ENCODE results near the gene ACKR3.

ACKR3 gene

GRCh38 chr2:236541008-236541562, 28.5 kb upstream of the ACKR3 start:
- peaks cover 56% of the 10 kb centered on the region for H3K36me3 Mint-ChIP-seq (ENCODE audit: low read depth)
- no peak overlapping the region for H3K27ac Mint-ChIP-seq
- no peak for DNase-seq (ENCODE audit: low spot score)
- H3K27me3 Mint-ChIP-seq (ENCODE audit: low read depth): no peaks in the 10 kb centered on the region
- H3K9me3 Mint-ChIP-seq: peaks cover 8% of the 10 kb centered on the region
- no peak overlapping the region for H3K4me3 Mint-ChIP-seq
- peaks cover 80% of the 10 kb centered on the region for H3K4me1 Mint-ChIP-seq (ENCODE audit: low read depth)

- peaks cover 85% of the 10 kb centered on the region for H3K4me1 Mint-ChIP-seq (ENCODE audit: low read depth)
- DNase-seq (ENCODE audit: low spot score): no peak
- peak overlapping the region; percentile 46 for H3K27ac Mint-ChIP-seq
- peaks cover 16% of the 10 kb centered on the region for H3K9me3 Mint-ChIP-seq
- peak overlapping the region; percentile 56 for H3K4me3 Mint-ChIP-seq
- H3K36me3 Mint-ChIP-seq (ENCODE audit: low read depth): peaks cover 65% of the 10 kb centered on the region
- H3K27me3 Mint-ChIP-seq (ENCODE audit: low read depth): no peaks in the 10 kb centered on the region
These were observed 25.3 kb upstream of the ACKR3 start for GRCh38 chr2:236544362-236544761.

- H3K9me3 Mint-ChIP-seq: peaks cover 10% of the 10 kb centered on the region
- DNase-seq (ENCODE audit: low spot score): no peak
- H3K36me3 Mint-ChIP-seq (ENCODE audit: low read depth): peaks cover 64% of the 10 kb centered on the region
- peaks cover 85% of the 10 kb centered on the region for H3K4me1 Mint-ChIP-seq (ENCODE audit: low read depth)
- peak overlapping the region; percentile 90 for H3K27ac Mint-ChIP-seq
- H3K4me3 Mint-ChIP-seq: peak overlapping the region; percentile 71
- H3K27me3 Mint-ChIP-seq (ENCODE audit: low read depth): no peaks in the 10 kb centered on the region
These were observed 24.4 kb upstream of the ACKR3 start for GRCh38 chr2:236545248-236545658.

GRCh38 chr2:236545814-236546480, 23.7 kb upstream of the ACKR3 start:
- Mint-ChIP-seq H3K4me3 (peak overlapping the region; percentile 71), H3K36me3 (ENCODE audit: low read depth) (peaks cover 63% of the 10 kb centered on the region), H3K4me1 (ENCODE audit: low read depth) (peaks cover 84% of the 10 kb centered on the region), H3K27me3 (ENCODE audit: low read depth) (no peaks in the 10 kb centered on the region), H3K9me3 (peaks cover 8% of the 10 kb centered on the region), H3K27ac (peak overlapping the region; percentile 90)
- DNase-seq (ENCODE audit: low spot score): peak; percentile 13

- peaks cover 59% of the 10 kb centered on the region for H3K36me3 Mint-ChIP-seq (ENCODE audit: low read depth)
- DNase-seq (ENCODE audit: low spot score): peak; percentile 37
- H3K27ac Mint-ChIP-seq: peak overlapping the region; percentile 90
- H3K4me3 Mint-ChIP-seq: peak overlapping the region; percentile 71
- H3K9me3 Mint-ChIP-seq: peaks cover 8% of the 10 kb centered on the region
- H3K27me3 Mint-ChIP-seq (ENCODE audit: low read depth): no peaks in the 10 kb centered on the region
- peaks cover 85% of the 10 kb centered on the region for H3K4me1 Mint-ChIP-seq (ENCODE audit: low read depth)
These were observed 23.0 kb upstream of the ACKR3 start for GRCh38 chr2:236546561-236547002.

- Mint-ChIP-seq H3K36me3 (ENCODE audit: low read depth) (peaks cover 58% of the 10 kb centered on the region), H3K4me1 (ENCODE audit: low read depth) (peaks cover 84% of the 10 kb centered on the region), H3K9me3 (peaks cover 16% of the 10 kb centered on the region), H3K27ac (peak overlapping the region; percentile 90), H3K4me3 (peak overlapping the region; percentile 71), H3K27me3 (ENCODE audit: low read depth) (no peaks in the 10 kb centered on the region)
- no peak for DNase-seq (ENCODE audit: low spot score)
These were observed 21.9 kb upstream of the ACKR3 start for GRCh38 chr2:236547725-236548124.

GRCh38 chr2:236548179-236548921, 21.3 kb upstream of the ACKR3 start:
- Mint-ChIP-seq H3K9me3 (peaks cover 19% of the 10 kb centered on the region), H3K36me3 (ENCODE audit: low read depth) (peaks cover 58% of the 10 kb centered on the region), H3K27ac (peak overlapping the region; percentile 90), H3K4me3 (peak overlapping the region; percentile 71), H3K27me3 (ENCODE audit: low read depth) (no peaks in the 10 kb centered on the region), H3K4me1 (ENCODE audit: low read depth) (peaks cover 78% of the 10 kb centered on the region)
- DNase-seq (ENCODE audit: low spot score): no peak

- Mint-ChIP-seq H3K27me3 (ENCODE audit: low read depth) (no peaks in the 10 kb centered on the region), H3K36me3 (ENCODE audit: low read depth) (peaks cover 59% of the 10 kb centered on the region), H3K4me1 (ENCODE audit: low read depth) (peaks cover 79% of the 10 kb centered on the region), H3K4me3 (peak overlapping the region; percentile 45), H3K27ac (peak overlapping the region; percentile 36), H3K9me3 (peaks cover 24% of the 10 kb centered on the region)
- DNase-seq (ENCODE audit: low spot score): no peak
These were observed 20.5 kb upstream of the ACKR3 start for GRCh38 chr2:236549165-236549564.

GRCh38 chr2:236550290-236550689, 19.3 kb upstream of the ACKR3 start:
- Mint-ChIP-seq H3K27ac (no peak overlapping the region), H3K9me3 (peaks cover 35% of the 10 kb centered on the region), H3K4me3 (no peak overlapping the region), H3K27me3 (ENCODE audit: low read depth) (no peaks in the 10 kb centered on the region), H3K4me1 (ENCODE audit: low read depth) (peaks cover 75% of the 10 kb centered on the region), H3K36me3 (ENCODE audit: low read depth) (peaks cover 62% of the 10 kb centered on the region)
- DNase-seq (ENCODE audit: low spot score): no peak

GRCh38 chr2:236550701-236551465, 18.7 kb upstream of the ACKR3 start:
- no peak overlapping the region for H3K4me3 Mint-ChIP-seq

GRCh38 chr2:236551471-236552211, 18.0 kb upstream of the ACKR3 start:
- no peaks in the 10 kb centered on the region for H3K27me3 Mint-ChIP-seq (ENCODE audit: low read depth)
- H3K36me3 Mint-ChIP-seq (ENCODE audit: low read depth): peaks cover 68% of the 10 kb centered on the region
- H3K9me3 Mint-ChIP-seq: peaks cover 35% of the 10 kb centered on the region
- H3K4me1 Mint-ChIP-seq (ENCODE audit: low read depth): peaks cover 66% of the 10 kb centered on the region
- peak overlapping the region; percentile 52 for H3K27ac Mint-ChIP-seq
- peak overlapping the region; percentile 36 for H3K4me3 Mint-ChIP-seq
- no peak for DNase-seq (ENCODE audit: low spot score)

More at GRCh38 chr2:236550701-236551465, 18.7 kb upstream of the ACKR3 start:
- Mint-ChIP-seq H3K36me3 (ENCODE audit: low read depth) (peaks cover 63% of the 10 kb centered on the region), H3K9me3 (peaks cover 35% of the 10 kb centered on the region), H3K4me1 (ENCODE audit: low read depth) (peaks cover 73% of the 10 kb centered on the region), H3K27ac (peak overlapping the region; percentile 21), H3K27me3 (ENCODE audit: low read depth) (no peaks in the 10 kb centered on the region)
- DNase-seq (ENCODE audit: low spot score): no peak

GRCh38 chr2:236552212-236552542, 17.4 kb upstream of the ACKR3 start:
- peaks cover 71% of the 10 kb centered on the region for H3K36me3 Mint-ChIP-seq (ENCODE audit: low read depth)
- H3K9me3 Mint-ChIP-seq: peaks cover 35% of the 10 kb centered on the region
- no peak for DNase-seq (ENCODE audit: low spot score)
- H3K27ac Mint-ChIP-seq: peak overlapping the region; percentile 52
- no peaks in the 10 kb centered on the region for H3K27me3 Mint-ChIP-seq (ENCODE audit: low read depth)
- peaks cover 63% of the 10 kb centered on the region for H3K4me1 Mint-ChIP-seq (ENCODE audit: low read depth)
- peak overlapping the region; percentile 36 for H3K4me3 Mint-ChIP-seq

All from T-helper 2 cell treated with Interferon-gamma antibody and Interleukin-4, amounts not matched to agents 5 μg/mL and 100 μg/mL, for 36 hours (primary cell).